ENCODE results near the gene HBD.

Gene HBD

GRCh38 chr11:5246772-5247471 is 12.6 kb upstream of the HBD start:
- H3K36me3 ChIP-seq (ENCODE audit: control insufficient read depth, insufficient read depth, low read length), result no peaks in the 10 kb centered on the region
- no peaks in the 10 kb centered on the region for H3K9me3 ChIP-seq (ENCODE audit: control insufficient read depth, low read length)
- H3K27ac ChIP-seq (ENCODE audit: insufficient read depth, low read length, poor library complexity, severe bottlenecking), result no peak overlapping the region
- DNase-seq, result no peak
- H3K4me1 ChIP-seq (ENCODE audit: control insufficient read depth, insufficient read depth, low read length, poor library complexity, severe bottlenecking), result no peaks in the 10 kb centered on the region
- no peaks in the 10 kb centered on the region for H3K27me3 ChIP-seq (replicated peaks; ENCODE audit: control insufficient read depth, insufficient read depth, low read length, poor library complexity, severe bottlenecking)
- H3K4me3 ChIP-seq (ENCODE audit: insufficient read depth, low read depth, low read length, poor library complexity, severe bottlenecking), result no peak overlapping the region

DNA sequence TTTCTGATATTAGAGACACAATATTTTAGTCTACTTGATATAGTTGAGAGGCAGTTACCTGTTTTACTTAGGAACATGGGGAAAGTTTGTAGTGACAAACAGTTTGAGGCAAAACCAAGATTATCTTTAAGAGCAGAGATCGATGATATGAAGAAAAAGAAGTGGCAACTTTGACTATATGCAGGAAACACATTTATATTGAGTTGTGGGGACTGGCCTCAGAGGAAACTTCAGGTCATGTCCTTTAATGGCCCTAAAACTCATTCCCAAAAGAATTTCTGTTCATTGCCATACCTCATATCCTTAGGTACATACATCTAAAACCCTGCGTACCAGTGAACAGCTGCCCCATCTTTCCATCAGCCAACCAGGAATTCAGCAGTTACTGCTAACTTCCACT is 10.9 kb upstream of the HBD start:
- Histone ChIP-seq H3K4me3 (ENCODE audit: insufficient read depth, low read depth, low read length, poor library complexity, severe bottlenecking) (no peak overlapping the region), H3K27me3 (replicated peaks; ENCODE audit: control insufficient read depth, insufficient read depth, low read length, poor library complexity, severe bottlenecking) (no peaks in the 10 kb centered on the region), H3K36me3 (ENCODE audit: control insufficient read depth, insufficient read depth, low read length) (no peaks in the 10 kb centered on the region), H3K27ac (ENCODE audit: insufficient read depth, low read length, poor library complexity, severe bottlenecking) (no peak overlapping the region), H3K4me1 (ENCODE audit: control insufficient read depth, insufficient read depth, low read length, poor library complexity, severe bottlenecking) (no peaks in the 10 kb centered on the region), H3K9me3 (ENCODE audit: control insufficient read depth, low read length) (no peaks in the 10 kb centered on the region)
- DNase-seq, result no peak

- no peaks in the 10 kb centered on the region for H3K9me3 ChIP-seq (ENCODE audit: control insufficient read depth, low read length)
- H3K4me3 ChIP-seq (ENCODE audit: insufficient read depth, low read depth, low read length, poor library complexity, severe bottlenecking), result no peak overlapping the region
- H3K36me3 ChIP-seq (ENCODE audit: control insufficient read depth, insufficient read depth, low read length), result no peaks in the 10 kb centered on the region
- H3K27ac ChIP-seq (ENCODE audit: insufficient read depth, low read length, poor library complexity, severe bottlenecking), result no peak overlapping the region
- no peaks in the 10 kb centered on the region for H3K4me1 ChIP-seq (ENCODE audit: control insufficient read depth, insufficient read depth, low read length, poor library complexity, severe bottlenecking)
- DNase-seq, result no peak
- H3K27me3 ChIP-seq (replicated peaks; ENCODE audit: control insufficient read depth, insufficient read depth, low read length, poor library complexity, severe bottlenecking), result no peaks in the 10 kb centered on the region
Measured at GRCh38 chr11:5243816-5244180, 9.5 kb upstream of the HBD start.

DNA sequence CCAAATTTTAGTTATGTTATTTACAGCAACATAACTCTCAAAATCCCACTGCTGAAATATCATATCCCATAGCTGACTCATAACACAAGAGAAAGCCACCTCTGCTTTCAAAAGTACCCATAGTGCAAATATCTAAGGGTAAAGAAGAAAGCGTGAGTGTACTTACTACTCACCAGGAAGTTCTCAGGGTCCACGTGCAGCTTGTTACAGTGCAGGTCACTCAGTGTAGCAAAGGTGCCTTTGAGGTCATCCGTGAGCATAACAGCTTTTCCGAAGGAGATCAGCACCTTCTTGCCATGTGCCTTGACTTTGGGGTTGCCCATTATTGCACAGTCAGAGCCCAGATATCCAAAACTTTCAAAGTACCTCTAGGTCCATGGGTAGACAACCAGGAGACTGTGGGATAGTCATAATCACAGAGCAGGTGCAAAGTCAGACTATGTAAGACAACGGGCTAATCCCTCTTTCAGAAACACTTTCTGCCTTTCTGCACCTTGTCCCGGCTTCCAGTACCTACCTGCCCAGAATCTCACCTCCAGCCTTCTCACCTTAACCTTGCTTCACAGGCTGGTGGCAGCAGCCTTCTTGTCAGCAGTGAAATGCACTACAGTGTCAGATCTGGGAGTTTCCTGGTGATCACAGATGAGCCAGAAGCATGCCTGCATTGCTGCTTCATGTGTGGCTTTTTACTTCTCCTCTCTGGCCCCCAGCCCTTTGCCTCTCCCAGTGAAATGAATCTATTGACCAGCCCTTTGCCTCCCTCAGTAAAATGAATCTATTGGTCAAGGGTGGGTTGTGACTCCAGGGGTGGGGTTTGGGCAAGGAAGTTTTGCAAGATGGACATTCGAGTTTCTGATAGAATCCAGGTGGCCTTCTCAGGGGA is 8.9 kb upstream of the HBD start:
- H3K4me1 ChIP-seq (ENCODE audit: control insufficient read depth, insufficient read depth, low read length, poor library complexity, severe bottlenecking), result no peaks in the 10 kb centered on the region
- no peaks in the 10 kb centered on the region for H3K36me3 ChIP-seq (ENCODE audit: control insufficient read depth, insufficient read depth, low read length)
- H3K9me3 ChIP-seq (ENCODE audit: control insufficient read depth, low read length), result no peaks in the 10 kb centered on the region
- DNase-seq, result no peak
- no peak overlapping the region for H3K27ac ChIP-seq (ENCODE audit: insufficient read depth, low read length, poor library complexity, severe bottlenecking)
- no peak overlapping the region for H3K4me3 ChIP-seq (ENCODE audit: insufficient read depth, low read depth, low read length, poor library complexity, severe bottlenecking)
- H3K27me3 ChIP-seq (replicated peaks; ENCODE audit: control insufficient read depth, insufficient read depth, low read length, poor library complexity, severe bottlenecking), result no peaks in the 10 kb centered on the region

GRCh38 chr11:5242208-5242607 is 7.9 kb upstream of the HBD start:
- H3K4me1 ChIP-seq (ENCODE audit: control insufficient read depth, insufficient read depth, low read length, poor library complexity, severe bottlenecking), result no peaks in the 10 kb centered on the region
- no peaks in the 10 kb centered on the region for H3K36me3 ChIP-seq (ENCODE audit: control insufficient read depth, insufficient read depth, low read length)
- no peaks in the 10 kb centered on the region for H3K9me3 ChIP-seq (ENCODE audit: control insufficient read depth, low read length)
- no peak for DNase-seq
- H3K27me3 ChIP-seq (replicated peaks; ENCODE audit: control insufficient read depth, insufficient read depth, low read length, poor library complexity, severe bottlenecking), result no peaks in the 10 kb centered on the region
- no peak overlapping the region for H3K4me3 ChIP-seq (ENCODE audit: insufficient read depth, low read depth, low read length, poor library complexity, severe bottlenecking)
- no peak overlapping the region for H3K27ac ChIP-seq (ENCODE audit: insufficient read depth, low read length, poor library complexity, severe bottlenecking)

- H3K36me3 ChIP-seq (ENCODE audit: control insufficient read depth, insufficient read depth, low read length), result no peaks in the 10 kb centered on the region
- no peaks in the 10 kb centered on the region for H3K27me3 ChIP-seq (replicated peaks; ENCODE audit: control insufficient read depth, insufficient read depth, low read length, poor library complexity, severe bottlenecking)
- DNase-seq, result no peak
- H3K27ac ChIP-seq (ENCODE audit: insufficient read depth, low read length, poor library complexity, severe bottlenecking), result no peak overlapping the region
- H3K4me3 ChIP-seq (ENCODE audit: insufficient read depth, low read depth, low read length, poor library complexity, severe bottlenecking), result no peak overlapping the region
- no peaks in the 10 kb centered on the region for H3K9me3 ChIP-seq (ENCODE audit: control insufficient read depth, low read length)
- H3K4me1 ChIP-seq (ENCODE audit: control insufficient read depth, insufficient read depth, low read length, poor library complexity, severe bottlenecking), result no peaks in the 10 kb centered on the region
Measured at GRCh38 chr11:5241458-5241857, 7.2 kb upstream of the HBD start.

DNA sequence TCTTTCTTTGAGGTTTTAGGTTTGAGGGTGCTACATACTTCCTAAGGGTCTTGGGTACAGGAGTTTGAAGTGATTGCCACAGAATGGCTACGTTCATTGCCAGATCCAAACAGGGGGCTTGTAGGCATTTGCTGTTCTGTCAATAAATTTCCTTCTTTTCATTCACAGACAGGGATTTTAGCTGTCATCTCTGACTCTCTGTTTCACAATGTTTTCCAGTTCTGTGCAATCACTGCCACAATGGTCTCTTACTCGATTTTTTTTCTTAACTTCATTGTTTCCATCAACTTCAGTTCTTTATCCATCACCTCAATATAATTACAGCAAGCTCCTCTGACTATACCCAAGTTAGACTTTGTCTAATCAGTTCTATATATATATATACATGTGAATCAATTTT is 6.2 kb upstream of the HBD start:
- Histone ChIP-seq H3K4me1 (ENCODE audit: control insufficient read depth, insufficient read depth, low read length, poor library complexity, severe bottlenecking) (no peaks in the 10 kb centered on the region), H3K9me3 (ENCODE audit: control insufficient read depth, low read length) (no peaks in the 10 kb centered on the region)
- DNase-seq, result no peak

DNA sequence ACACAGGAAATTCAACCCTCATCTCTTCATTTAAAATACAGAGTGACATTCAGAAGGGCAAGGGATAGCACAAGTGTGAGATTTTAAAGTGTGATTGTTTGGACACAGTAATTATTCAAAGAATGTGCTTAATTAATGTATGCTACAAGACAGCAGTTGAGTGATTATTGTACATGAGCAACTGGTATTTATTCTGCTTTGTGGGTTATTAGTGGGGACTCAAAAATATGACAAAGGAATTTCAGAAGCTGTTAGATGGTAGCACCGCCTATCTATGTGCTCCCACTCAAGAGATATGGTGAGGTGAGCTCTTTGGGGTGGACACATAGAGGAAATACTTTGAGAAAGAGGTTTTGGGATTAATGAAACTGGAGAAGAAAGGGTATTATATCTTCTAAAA is 5.8 kb upstream of the HBD start:
- no peaks in the 10 kb centered on the region for H3K4me1 ChIP-seq (ENCODE audit: control insufficient read depth, insufficient read depth, low read length, poor library complexity, severe bottlenecking)
- no peaks in the 10 kb centered on the region for H3K27me3 ChIP-seq (replicated peaks; ENCODE audit: control insufficient read depth, insufficient read depth, low read length, poor library complexity, severe bottlenecking)
- DNase-seq, result no peak
- no peaks in the 10 kb centered on the region for H3K9me3 ChIP-seq (ENCODE audit: control insufficient read depth, low read length)
- no peaks in the 10 kb centered on the region for H3K36me3 ChIP-seq (ENCODE audit: control insufficient read depth, insufficient read depth, low read length)
- H3K27ac ChIP-seq (ENCODE audit: insufficient read depth, low read length, poor library complexity, severe bottlenecking), result no peak overlapping the region
- H3K4me3 ChIP-seq (ENCODE audit: insufficient read depth, low read depth, low read length, poor library complexity, severe bottlenecking), result no peak overlapping the region

More for the DNA sequence above, 6.2 kb upstream of the HBD start:
- no peak overlapping the region for H3K27ac ChIP-seq (ENCODE audit: insufficient read depth, low read length, poor library complexity, severe bottlenecking)
- H3K4me3 ChIP-seq (ENCODE audit: insufficient read depth, low read depth, low read length, poor library complexity, severe bottlenecking), result no peak overlapping the region
- H3K36me3 ChIP-seq (ENCODE audit: control insufficient read depth, insufficient read depth, low read length), result no peaks in the 10 kb centered on the region
- no peaks in the 10 kb centered on the region for H3K27me3 ChIP-seq (replicated peaks; ENCODE audit: control insufficient read depth, insufficient read depth, low read length, poor library complexity, severe bottlenecking)

DNA sequence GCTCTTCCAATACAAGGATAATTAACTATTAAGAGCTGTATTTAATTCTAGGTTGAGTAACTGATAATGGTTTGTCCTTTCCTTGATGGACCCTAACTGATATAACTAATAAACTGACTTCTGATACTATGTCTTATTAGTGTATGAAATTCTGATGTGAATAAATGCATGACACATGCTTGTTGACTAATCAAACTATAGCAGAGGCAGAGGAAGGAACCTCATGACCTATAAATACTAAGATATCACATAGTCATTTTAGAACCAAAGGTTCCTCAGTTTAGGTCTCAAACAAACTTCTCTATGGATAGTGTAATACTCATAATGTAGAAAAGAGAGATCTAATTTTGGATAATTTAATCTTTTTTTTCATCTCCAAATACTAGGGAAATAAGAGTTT is 4.8 kb upstream of the HBD start:
- H3K9me3 ChIP-seq (ENCODE audit: control insufficient read depth, low read length), result no peaks in the 10 kb centered on the region
- H3K36me3 ChIP-seq (ENCODE audit: control insufficient read depth, insufficient read depth, low read length), result no peaks in the 10 kb centered on the region
- no peak overlapping the region for H3K4me3 ChIP-seq (ENCODE audit: insufficient read depth, low read depth, low read length, poor library complexity, severe bottlenecking)
- DNase-seq, result no peak
- H3K27ac ChIP-seq (ENCODE audit: insufficient read depth, low read length, poor library complexity, severe bottlenecking), result no peak overlapping the region
- H3K27me3 ChIP-seq (replicated peaks; ENCODE audit: control insufficient read depth, insufficient read depth, low read length, poor library complexity, severe bottlenecking), result no peaks in the 10 kb centered on the region
- H3K4me1 ChIP-seq (ENCODE audit: control insufficient read depth, insufficient read depth, low read length, poor library complexity, severe bottlenecking), result no peaks in the 10 kb centered on the region

- no peaks in the 10 kb centered on the region for H3K9me3 ChIP-seq (ENCODE audit: control insufficient read depth, low read length)
- no peaks in the 10 kb centered on the region for H3K4me1 ChIP-seq (ENCODE audit: control insufficient read depth, insufficient read depth, low read length, poor library complexity, severe bottlenecking)
- H3K27me3 ChIP-seq (replicated peaks; ENCODE audit: control insufficient read depth, insufficient read depth, low read length, poor library complexity, severe bottlenecking), result no peaks in the 10 kb centered on the region
- no peak for DNase-seq
- no peak overlapping the region for H3K4me3 ChIP-seq (ENCODE audit: insufficient read depth, low read depth, low read length, poor library complexity, severe bottlenecking)
- no peaks in the 10 kb centered on the region for H3K36me3 ChIP-seq (ENCODE audit: control insufficient read depth, insufficient read depth, low read length)
- H3K27ac ChIP-seq (ENCODE audit: insufficient read depth, low read length, poor library complexity, severe bottlenecking), result no peak overlapping the region
Measured at GRCh38 chr11:5238486-5238885, 4.2 kb upstream of the HBD start.
